Medulla oblongata (tissue), 1 donor: ENCODE results near the gene MR1.
A peak's percentile ranks its signal among the peaks of the same experiment; 100 is the strongest.

ENCODE experiments used
- DNase-seq: peaks from one replicate; pipeline ENCODE4 v3.0.0-alpha.2; 2015; ENCODE audit errors: extremely low spot score

MR1 gene

GRCh38 chr1:181090641-181091126, 56.9 kb downstream of the MR1 start:
- DNase-seq: no peak

GRCh38 chr1:181091309-181092040, 57.7 kb downstream of the MR1 start:
- no peak for DNase-seq

- DNase-seq: no peak
Observed at GRCh38 chr1:181092056-181092455, 58.3 kb downstream of the MR1 start.

- DNase-seq: no peak
Observed at GRCh38 chr1:181092883-181093458, 59.2 kb downstream of the MR1 start.

- DNase-seq: peak; percentile 50
Observed at GRCh38 chr1:181094416-181095212, 60.8 kb downstream of the MR1 start.

- DNase-seq: no peak
Observed at GRCh38 chr1:181095260-181095659, 61.5 kb downstream of the MR1 start.

GRCh38 chr1:181095763-181096184, 62.0 kb downstream of the MR1 start:
- DNase-seq: no peak

GRCh38 chr1:181097242-181097641, 63.5 kb downstream of the MR1 start:
- no peak for DNase-seq

GRCh38 chr1:181099152-181100014, 65.6 kb downstream of the MR1 start:
- DNase-seq: no peak

GRCh38 chr1:181100015-181100905, 66.5 kb downstream of the MR1 start:
- no peak for DNase-seq

- DNase-seq: no peak
Observed at GRCh38 chr1:181100934-181101333, 67.2 kb downstream of the MR1 start.

GRCh38 chr1:181101581-181102226, 67.9 kb downstream of the MR1 start:
- DNase-seq: no peak

- no peak for DNase-seq
Observed at GRCh38 chr1:181102841-181103240, 69.1 kb downstream of the MR1 start.

GRCh38 chr1:181103399-181103798, 69.6 kb downstream of the MR1 start:
- no peak for DNase-seq

GRCh38 chr1:181104042-181104789, 70.4 kb downstream of the MR1 start:
- no peak for DNase-seq

- DNase-seq: no peak
Observed at GRCh38 chr1:181104790-181105133, 71.0 kb downstream of the MR1 start.

GRCh38 chr1:181105134-181106021, 71.6 kb downstream of the MR1 start:
- peak; percentile 89 for DNase-seq

- DNase-seq: no peak
Observed at GRCh38 chr1:181106022-181106312, 72.2 kb downstream of the MR1 start.

GRCh38 chr1:181106479-181106878, 72.7 kb downstream of the MR1 start:
- no peak for DNase-seq
